ENCODE data around the gene PLEKHA1. TPM values are rescaled to one million over a fixed set of nuclear protein-coding genes. Genes with fewer than 3 reads are reported as not detected.

The PLEKHA1 gene
- total RNA-seq, 1 donor from 2014 or later, result 50.4 TPM

GRCh38 chr10:122421742-122422141, 47.2 kb downstream of the PLEKHA1 start:
- no peak overlapping the region for H3K4me3 ChIP-seq
- intact Hi-C loops (cut with micrococcal nuclease), result no loop called here
- H3K36me3 ChIP-seq, result peaks cover 53% of the 10 kb centered on the region
- H3K9me3 ChIP-seq (replicated peaks), result no peaks in the 10 kb centered on the region
- H3K27ac ChIP-seq (replicated peaks), result peak overlapping the region; percentile 21
- H3K4me1 ChIP-seq, result peaks cover 55% of the 10 kb centered on the region
- no peaks in the 10 kb centered on the region for H3K27me3 ChIP-seq (ENCODE audit: low read depth)
- DNase-seq, result no peak
- no peak for TF ChIP-seq CTCF (IDR thresholded peaks at IDR 0.05; ENCODE audit: borderline replicate concordance)

GRCh38 chr10:122422266-122422989, 47.9 kb downstream of the PLEKHA1 start:
- H3K4me1 ChIP-seq, result peaks cover 48% of the 10 kb centered on the region
- TF ChIP-seq CTCF (IDR thresholded peaks at IDR 0.05; ENCODE audit: borderline replicate concordance), result no peak
- H3K4me3 ChIP-seq, result no peak overlapping the region
- intact Hi-C loops (cut with micrococcal nuclease), result no loop called here
- no peaks in the 10 kb centered on the region for H3K27me3 ChIP-seq (ENCODE audit: low read depth)
- no peaks in the 10 kb centered on the region for H3K9me3 ChIP-seq (replicated peaks)
- H3K36me3 ChIP-seq, result peaks cover 53% of the 10 kb centered on the region
- H3K27ac ChIP-seq (replicated peaks), result peak overlapping the region; percentile 21
- DNase-seq, result no peak

GRCh38 chr10:122424059-122424458, 49.6 kb downstream of the PLEKHA1 start:
- peaks cover 41% of the 10 kb centered on the region for H3K4me1 ChIP-seq
- DNase-seq, result no peak
- peaks cover 47% of the 10 kb centered on the region for H3K36me3 ChIP-seq
- no peak overlapping the region for H3K27ac ChIP-seq (replicated peaks)
- H3K27me3 ChIP-seq (ENCODE audit: low read depth), result no peaks in the 10 kb centered on the region
- H3K4me3 ChIP-seq, result no peak overlapping the region
- no peaks in the 10 kb centered on the region for H3K9me3 ChIP-seq (replicated peaks)
- no peak for TF ChIP-seq CTCF (IDR thresholded peaks at IDR 0.05; ENCODE audit: borderline replicate concordance)
- intact Hi-C loops (cut with micrococcal nuclease), result no loop called here

GRCh38 chr10:122426829-122427228, 52.3 kb downstream of the PLEKHA1 start:
- H3K4me1 ChIP-seq, result peaks cover 15% of the 10 kb centered on the region
- peaks cover 67% of the 10 kb centered on the region for H3K36me3 ChIP-seq
- H3K27ac ChIP-seq (replicated peaks), result no peak overlapping the region
- no peak for TF ChIP-seq CTCF (IDR thresholded peaks at IDR 0.05; ENCODE audit: borderline replicate concordance)
- H3K4me3 ChIP-seq, result no peak overlapping the region
- intact Hi-C loops (cut with micrococcal nuclease), result loop anchor here (2.0 kb wide), 1 partner anchor 50 kb away; no protein-coding TSS in a partner anchor
- DNase-seq, result no peak
- no peaks in the 10 kb centered on the region for H3K9me3 ChIP-seq (replicated peaks)
- H3K27me3 ChIP-seq (ENCODE audit: low read depth), result no peaks in the 10 kb centered on the region

GRCh38 chr10:122427280-122427679, 52.8 kb downstream of the PLEKHA1 start:
- intact Hi-C loops (cut with micrococcal nuclease), result loop anchor here (2.0 kb wide), 1 partner anchor 50 kb away; no protein-coding TSS in a partner anchor
- Histone ChIP-seq H3K27ac (replicated peaks) (no peak overlapping the region), H3K9me3 (replicated peaks) (no peaks in the 10 kb centered on the region), H3K36me3 (peaks cover 67% of the 10 kb centered on the region), H3K4me3 (no peak overlapping the region), H3K27me3 (ENCODE audit: low read depth) (no peaks in the 10 kb centered on the region), H3K4me1 (peaks cover 11% of the 10 kb centered on the region)
- DNase-seq, result no peak
- TF ChIP-seq CTCF (IDR thresholded peaks at IDR 0.05; ENCODE audit: borderline replicate concordance), result no peak
